ENCODE measurements around the gene ATIC.

- no peak for TF ChIP-seq ESRRG (CRISPR knock-in tag; IDR thresholded peaks at IDR 0.05)
- TF ChIP-seq ZNF565 (CRISPR knock-in tag; conservative IDR thresholded peaks at IDR 0.05; ENCODE audit: low read depth): no peak
- no peak for TF ChIP-seq BACH2 (CRISPR knock-in tag; IDR thresholded peaks at IDR 0.05; ENCODE audit: borderline replicate concordance)
- TF ChIP-seq, protein P1, sequence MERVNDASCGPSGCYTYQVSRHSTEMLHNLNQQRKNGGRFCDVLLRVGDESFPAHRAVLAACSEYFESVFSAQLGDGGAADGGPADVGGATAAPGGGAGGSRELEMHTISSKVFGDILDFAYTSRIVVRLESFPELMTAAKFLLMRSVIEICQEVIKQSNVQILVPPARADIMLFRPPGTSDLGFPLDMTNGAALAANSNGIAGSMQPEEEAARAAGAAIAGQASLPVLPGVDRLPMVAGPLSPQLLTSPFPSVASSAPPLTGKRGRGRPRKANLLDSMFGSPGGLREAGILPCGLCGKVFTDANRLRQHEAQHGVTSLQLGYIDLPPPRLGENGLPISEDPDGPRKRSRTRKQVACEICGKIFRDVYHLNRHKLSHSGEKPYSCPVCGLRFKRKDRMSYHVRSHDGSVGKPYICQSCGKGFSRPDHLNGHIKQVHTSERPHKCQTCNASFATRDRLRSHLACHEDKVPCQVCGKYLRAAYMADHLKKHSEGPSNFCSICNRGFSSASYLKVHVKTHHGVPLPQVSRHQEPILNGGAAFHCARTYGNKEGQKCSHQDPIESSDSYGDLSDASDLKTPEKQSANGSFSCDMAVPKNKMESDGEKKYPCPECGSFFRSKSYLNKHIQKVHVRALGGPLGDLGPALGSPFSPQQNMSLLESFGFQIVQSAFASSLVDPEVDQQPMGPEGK (CRISPR knock-in tag; IDR thresholded peaks at IDR 0.05; ENCODE audit: borderline replicate concordance): no peak
- TF ChIP-seq ARNTL (CRISPR knock-in tag; IDR thresholded peaks at IDR 0.05; ENCODE audit: borderline replicate concordance, low read depth): no peak
- no peak for TF ChIP-seq ZC3H10 (CRISPR knock-in tag; IDR thresholded peaks at IDR 0.05)
- TF ChIP-seq ZNF70 (CRISPR knock-in tag; IDR thresholded peaks at IDR 0.05): no peak
- no peak for TF ChIP-seq RARB (CRISPR knock-in tag; IDR thresholded peaks at IDR 0.05)
- TF ChIP-seq, protein P2, sequence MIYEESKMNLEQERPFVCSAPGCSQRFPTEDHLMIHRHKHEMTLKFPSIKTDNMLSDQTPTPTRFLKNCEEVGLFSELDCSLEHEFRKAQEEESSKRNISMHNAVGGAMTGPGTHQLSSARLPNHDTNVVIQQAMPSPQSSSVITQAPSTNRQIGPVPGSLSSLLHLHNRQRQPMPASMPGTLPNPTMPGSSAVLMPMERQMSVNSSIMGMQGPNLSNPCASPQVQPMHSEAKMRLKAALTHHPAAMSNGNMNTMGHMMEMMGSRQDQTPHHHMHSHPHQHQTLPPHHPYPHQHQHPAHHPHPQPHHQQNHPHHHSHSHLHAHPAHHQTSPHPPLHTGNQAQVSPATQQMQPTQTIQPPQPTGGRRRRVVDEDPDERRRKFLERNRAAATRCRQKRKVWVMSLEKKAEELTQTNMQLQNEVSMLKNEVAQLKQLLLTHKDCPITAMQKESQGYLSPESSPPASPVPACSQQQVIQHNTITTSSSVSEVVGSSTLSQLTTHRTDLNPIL (CRISPR knock-in tag; IDR thresholded peaks at IDR 0.05; ENCODE audit: low read depth): no peak
These were observed 3.4 kb downstream of the ATIC start for GRCh38 chr2:215315301-215315700.

Measured in SK-N-SH treated with all-trans-retinoic acid at 6 μM for 48 hours (cell line).